HG03558 (cell line): ENCODE data around the gene CCL13.

Experiments
- ATAC-seq: cut with Tn5 transposase; IDR thresholded peaks from one replicate; pipeline ENCODE4 v1.9.1; 2021; ENCODE audit warnings: moderate number of reproducible peaks; ENCODE audit not compliant: unreplicated experiment; ENCODE audit errors: extremely low read depth

CCL13 gene

GRCh38 chr17:34382621-34383124, 26.4 kb downstream of the CCL13 start:
- no peak for ATAC-seq

GRCh38 chr17:34383216-34383615, 26.9 kb downstream of the CCL13 start:
- ATAC-seq, result no peak

- ATAC-seq, result no peak
Measured at GRCh38 chr17:34384271-34384670, 28.0 kb downstream of the CCL13 start.

- no peak for ATAC-seq
Measured at GRCh38 chr17:34384822-34385605, 28.7 kb downstream of the CCL13 start.

- ATAC-seq, result no peak
Measured at GRCh38 chr17:34386343-34386696, 30.0 kb downstream of the CCL13 start.

- no peak for ATAC-seq
Measured at GRCh38 chr17:34386697-34387550, 30.6 kb downstream of the CCL13 start.

- no peak for ATAC-seq
Measured at GRCh38 chr17:34387566-34387965, 31.3 kb downstream of the CCL13 start.

- ATAC-seq, result no peak
Measured at GRCh38 chr17:34389126-34389750, 33.0 kb downstream of the CCL13 start.

GRCh38 chr17:34390649-34391048, 34.4 kb downstream of the CCL13 start:
- ATAC-seq, result no peak

- no peak for ATAC-seq
Measured at GRCh38 chr17:34391241-34391640, 35.0 kb downstream of the CCL13 start.

GRCh38 chr17:34393401-34393800, 37.1 kb downstream of the CCL13 start:
- ATAC-seq, result no peak

GRCh38 chr17:34397265-34397664, 41.0 kb downstream of the CCL13 start:
- ATAC-seq, result no peak

- no peak for ATAC-seq
Measured at GRCh38 chr17:34398990-34399389, 42.7 kb downstream of the CCL13 start.

- no peak for ATAC-seq
Measured at GRCh38 chr17:34399725-34400124, 43.4 kb downstream of the CCL13 start.

GRCh38 chr17:34400301-34400931, 44.1 kb downstream of the CCL13 start:
- no peak for ATAC-seq

GRCh38 chr17:34401165-34401564, 44.9 kb downstream of the CCL13 start:
- no peak for ATAC-seq

- no peak for ATAC-seq
Measured at GRCh38 chr17:34403006-34403405, 46.7 kb downstream of the CCL13 start.

- no peak for ATAC-seq
Measured at GRCh38 chr17:34406226-34406625, 49.9 kb downstream of the CCL13 start.
